ENCODE measurements around the gene SORCS2. TPM values are rescaled to one million over a fixed set of nuclear protein-coding genes. Genes with fewer than 3 reads are reported as not detected.

Gene SORCS2
- total RNA-seq, 1 experiment from 2014 or later, result 4.1 TPM

DNA sequence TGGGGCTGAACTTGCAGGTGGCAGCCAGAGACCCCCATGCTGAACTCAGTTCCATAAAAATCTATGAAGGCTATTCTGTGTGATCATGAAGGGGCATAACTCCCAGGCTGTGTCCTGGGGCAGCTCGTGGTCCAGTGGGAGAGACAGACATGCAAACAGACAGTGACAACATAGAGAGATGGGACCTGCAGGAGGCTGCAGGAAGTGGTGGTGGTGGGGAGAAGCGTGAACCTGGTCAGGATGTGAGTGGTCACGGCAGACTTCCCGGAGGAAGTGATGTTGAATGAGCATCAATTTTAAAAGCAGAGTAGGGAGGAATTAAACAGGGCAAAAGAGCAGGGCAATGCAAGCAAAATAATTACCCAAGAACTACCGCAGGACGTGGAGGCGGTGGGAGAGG, 23.2 kb upstream of the SORCS2 start:
- ChIA-PET POLR2A (ENCODE audit: unreplicated experiment) (no interaction called here), CTCF (no interaction called here)
- ATAC-seq (no peak), DNase-seq (no peak)
- H3K9me2 ChIP-seq (replicated peaks; ENCODE audit: low read length), result no peaks in the 10 kb centered on the region
- H2AFZ ChIP-seq (ENCODE audit: low read length), result no peak overlapping the region
- H3K4me3 ChIP-seq (ENCODE audit: low read length), result no peak overlapping the region
- H3K4me1 ChIP-seq (ENCODE audit: insufficient read depth, low read length), result no peaks in the 10 kb centered on the region
- no peak overlapping the region for H3K9ac ChIP-seq (ENCODE audit: low read length)
- H3K79me2 ChIP-seq (ENCODE audit: low read length), result no peaks in the 10 kb centered on the region
- H3K27me3 ChIP-seq (ENCODE audit: low read length), result no peaks in the 10 kb centered on the region
- TF ChIP-seq, protein P1, sequence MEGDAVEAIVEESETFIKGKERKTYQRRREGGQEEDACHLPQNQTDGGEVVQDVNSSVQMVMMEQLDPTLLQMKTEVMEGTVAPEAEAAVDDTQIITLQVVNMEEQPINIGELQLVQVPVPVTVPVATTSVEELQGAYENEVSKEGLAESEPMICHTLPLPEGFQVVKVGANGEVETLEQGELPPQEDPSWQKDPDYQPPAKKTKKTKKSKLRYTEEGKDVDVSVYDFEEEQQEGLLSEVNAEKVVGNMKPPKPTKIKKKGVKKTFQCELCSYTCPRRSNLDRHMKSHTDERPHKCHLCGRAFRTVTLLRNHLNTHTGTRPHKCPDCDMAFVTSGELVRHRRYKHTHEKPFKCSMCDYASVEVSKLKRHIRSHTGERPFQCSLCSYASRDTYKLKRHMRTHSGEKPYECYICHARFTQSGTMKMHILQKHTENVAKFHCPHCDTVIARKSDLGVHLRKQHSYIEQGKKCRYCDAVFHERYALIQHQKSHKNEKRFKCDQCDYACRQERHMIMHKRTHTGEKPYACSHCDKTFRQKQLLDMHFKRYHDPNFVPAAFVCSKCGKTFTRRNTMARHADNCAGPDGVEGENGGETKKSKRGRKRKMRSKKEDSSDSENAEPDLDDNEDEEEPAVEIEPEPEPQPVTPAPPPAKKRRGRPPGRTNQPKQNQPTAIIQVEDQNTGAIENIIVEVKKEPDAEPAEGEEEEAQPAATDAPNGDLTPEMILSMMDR (conservative IDR thresholded peaks at IDR 0.05; ENCODE audit: low read depth, low read length), result no peak
- TF ChIP-seq EZH2 (IDR thresholded peaks at IDR 0.05; ENCODE audit: low read length, unreplicated experiment) (no peak), EZH2phosphoT487 (IDR thresholded peaks at IDR 0.05; ENCODE audit: borderline replicate concordance, low read length) (no peak)
- H3K36me3 ChIP-seq (ENCODE audit: low read depth, low read length), result no peaks in the 10 kb centered on the region
- no peak overlapping the region for H3K27ac ChIP-seq (ENCODE audit: low read length)
- no peaks in the 10 kb centered on the region for H3F3A ChIP-seq (ENCODE audit: low read length, unreplicated experiment)
- intact Hi-C loops (cut with micrococcal nuclease), result no loop called here
- H3K9me3 ChIP-seq (ENCODE audit: low read length), result no peaks in the 10 kb centered on the region
- no peak overlapping the region for H3K4me2 ChIP-seq (ENCODE audit: low read length)
- H4K20me1 ChIP-seq (ENCODE audit: low read length), result no peaks in the 10 kb centered on the region
- BruUV-seq (replicated peaks), result no TSS peak

DNA sequence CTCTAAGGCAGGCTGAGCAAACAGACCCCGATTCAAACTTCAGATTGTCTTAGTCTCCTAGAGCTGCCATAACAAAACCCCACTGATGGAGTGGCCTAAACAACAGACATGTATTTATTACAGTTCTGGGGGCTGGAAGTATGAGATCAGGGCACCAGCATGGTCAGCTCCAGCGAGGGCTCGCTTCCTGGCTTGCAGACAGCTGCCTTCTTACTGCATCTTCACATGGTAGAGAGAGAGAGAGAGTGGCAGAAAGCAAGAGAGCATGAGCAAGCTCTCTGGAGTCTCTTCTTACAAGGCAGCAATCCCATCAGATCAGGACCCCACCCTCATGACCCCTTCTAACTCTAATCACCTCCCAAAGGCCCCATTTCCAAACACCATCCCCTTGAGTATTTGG, 22.3 kb upstream of the SORCS2 start:
- DNase-seq (no peak), ATAC-seq (no peak)
- POLR2A ChIA-PET (ENCODE audit: unreplicated experiment), result no interaction called here
- no peak overlapping the region for H3K27ac ChIP-seq (ENCODE audit: low read length)
- H2AFZ ChIP-seq (ENCODE audit: low read length), result no peak overlapping the region
- H3K4me2 ChIP-seq (ENCODE audit: low read length), result no peak overlapping the region
- BruUV-seq (replicated peaks), result no TSS peak
- intact Hi-C loops (cut with micrococcal nuclease), result no loop called here
- TF ChIP-seq, protein P1 (conservative IDR thresholded peaks at IDR 0.05; ENCODE audit: low read depth, low read length), result no peak
- TF ChIP-seq EZH2phosphoT487 (IDR thresholded peaks at IDR 0.05; ENCODE audit: borderline replicate concordance, low read length) (no peak), EZH2 (IDR thresholded peaks at IDR 0.05; ENCODE audit: low read length, unreplicated experiment) (no peak)
- no peak overlapping the region for H3K4me3 ChIP-seq (ENCODE audit: low read length)
- no peaks in the 10 kb centered on the region for H3K9me2 ChIP-seq (replicated peaks; ENCODE audit: low read length)
- H3K4me1 ChIP-seq (ENCODE audit: insufficient read depth, low read length), result no peaks in the 10 kb centered on the region
- H3F3A ChIP-seq (ENCODE audit: low read length, unreplicated experiment), result no peaks in the 10 kb centered on the region
- no peaks in the 10 kb centered on the region for H3K36me3 ChIP-seq (ENCODE audit: low read depth, low read length)
- no peak overlapping the region for H3K9ac ChIP-seq (ENCODE audit: low read length)
- H3K9me3 ChIP-seq (ENCODE audit: low read length), result no peaks in the 10 kb centered on the region
- H3K79me2 ChIP-seq (ENCODE audit: low read length), result no peaks in the 10 kb centered on the region
- no peaks in the 10 kb centered on the region for H3K27me3 ChIP-seq (ENCODE audit: low read length)
- CTCF ChIA-PET, result no interaction called here
- no peaks in the 10 kb centered on the region for H4K20me1 ChIP-seq (ENCODE audit: low read length)

DNA sequence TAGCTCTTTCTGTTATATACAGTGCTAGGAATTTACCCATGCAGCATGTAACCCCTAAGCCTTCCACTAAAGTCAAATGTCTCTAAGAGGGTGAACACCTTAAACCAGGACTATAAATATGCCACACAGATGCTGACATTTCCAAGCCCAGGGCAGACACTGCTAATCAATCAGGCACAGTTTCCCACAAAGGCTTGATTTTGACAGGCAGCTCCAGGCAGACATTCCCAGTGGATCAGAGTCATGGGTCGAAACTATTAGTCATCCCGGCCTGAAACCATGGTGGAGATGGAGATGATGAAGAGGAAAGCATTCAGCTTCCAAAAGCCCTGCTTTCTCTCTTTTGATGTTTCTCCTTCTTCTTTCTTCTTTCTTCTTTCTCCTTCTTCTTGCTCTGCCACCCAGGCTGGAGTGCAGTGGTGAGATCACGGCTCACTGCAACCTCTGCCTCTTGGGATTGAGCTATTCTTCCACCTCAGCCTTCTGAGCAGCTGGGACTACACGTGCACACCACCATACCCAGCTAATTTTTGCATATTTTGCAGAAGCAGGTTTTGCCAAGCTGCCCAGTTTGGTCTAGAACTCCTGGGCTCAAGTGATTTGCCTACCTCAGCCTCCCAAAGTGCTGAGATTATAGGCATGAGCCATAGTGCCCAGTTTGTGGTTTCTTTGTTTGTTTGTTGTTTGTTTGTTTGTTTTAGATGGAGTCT, 21.0 kb upstream of the SORCS2 start:
- no peak overlapping the region for H3K4me2 ChIP-seq (ENCODE audit: low read length)
- H3F3A ChIP-seq (ENCODE audit: low read length, unreplicated experiment), result no peaks in the 10 kb centered on the region
- no peaks in the 10 kb centered on the region for H3K27me3 ChIP-seq (ENCODE audit: low read length)
- BruUV-seq (replicated peaks), result no TSS peak
- no peak for DNase-seq
- no peak overlapping the region for H3K4me3 ChIP-seq (ENCODE audit: low read length)
- no peak overlapping the region for H2AFZ ChIP-seq (ENCODE audit: low read length)
- H3K27ac ChIP-seq (ENCODE audit: low read length), result no peak overlapping the region
- no peak for TF ChIP-seq EZH2phosphoT487 (IDR thresholded peaks at IDR 0.05; ENCODE audit: borderline replicate concordance, low read length)
- TF ChIP-seq, protein P1 (conservative IDR thresholded peaks at IDR 0.05; ENCODE audit: low read depth, low read length), result no peak
- no peak for TF ChIP-seq EZH2 (IDR thresholded peaks at IDR 0.05; ENCODE audit: low read length, unreplicated experiment)
- no peaks in the 10 kb centered on the region for H3K9me3 ChIP-seq (ENCODE audit: low read length)
- POLR2A ChIA-PET (ENCODE audit: unreplicated experiment), result no interaction called here
- intact Hi-C loops (cut with micrococcal nuclease), result no loop called here
- H3K4me1 ChIP-seq (ENCODE audit: insufficient read depth, low read length), result no peaks in the 10 kb centered on the region
- no peaks in the 10 kb centered on the region for H3K36me3 ChIP-seq (ENCODE audit: low read depth, low read length)
- no peaks in the 10 kb centered on the region for H4K20me1 ChIP-seq (ENCODE audit: low read length)
- H3K79me2 ChIP-seq (ENCODE audit: low read length), result no peaks in the 10 kb centered on the region
- H3K9ac ChIP-seq (ENCODE audit: low read length), result no peak overlapping the region
- H3K9me2 ChIP-seq (replicated peaks; ENCODE audit: low read length), result no peaks in the 10 kb centered on the region
- no peak for ATAC-seq
- CTCF ChIA-PET, result no interaction called here

Data from PC-3 (cell line).